ENCODE results near the gene AMDHD2.

Gene AMDHD2

DNA sequence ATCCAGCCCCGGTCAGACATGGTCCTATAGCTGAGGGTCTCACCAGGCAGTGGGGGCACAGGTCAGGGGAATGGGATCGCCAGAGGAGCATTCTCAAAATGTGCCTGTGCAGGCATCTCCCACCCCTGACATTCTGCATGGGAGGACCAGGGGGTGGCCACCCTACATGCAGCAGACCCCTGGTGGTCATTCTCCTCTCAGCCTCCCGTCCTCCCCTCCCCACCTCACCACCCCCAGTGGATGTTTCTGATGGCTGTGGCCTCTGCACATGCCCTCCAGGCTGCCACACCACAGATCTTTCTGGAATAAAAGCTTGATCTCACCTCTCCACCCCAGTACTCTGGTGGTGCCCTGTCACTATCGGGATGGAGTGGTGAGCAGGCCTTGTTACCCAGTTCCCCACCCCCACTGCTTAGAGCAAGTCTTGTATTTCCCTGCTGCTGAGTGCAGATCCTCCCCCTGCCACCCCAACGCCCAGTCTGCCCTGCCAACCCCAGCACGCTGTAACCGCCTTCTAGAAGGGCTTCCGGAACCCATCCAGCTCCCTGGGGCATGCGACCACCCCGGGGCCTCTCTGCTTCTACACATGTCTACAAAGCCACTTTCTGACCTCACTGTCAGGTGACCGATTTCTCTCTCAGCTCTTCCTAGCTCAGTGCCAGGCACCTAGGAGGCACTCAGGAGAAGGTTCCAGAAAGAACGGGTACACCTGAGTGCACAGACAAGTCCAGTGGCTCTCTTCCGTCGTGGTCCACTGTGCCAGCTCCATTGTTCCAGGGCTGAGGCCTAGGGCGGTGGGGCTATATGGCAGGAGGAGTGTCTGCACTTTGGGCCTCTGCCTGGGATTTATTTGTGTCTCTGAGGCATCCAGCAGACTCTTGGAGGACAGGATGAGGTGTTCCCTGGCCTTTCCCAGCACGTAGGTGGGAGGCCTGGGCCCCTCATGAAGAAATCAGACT is 36.0 kb upstream of the AMDHD2 start:
- peaks cover 11% of the 10 kb centered on the region for H3K4me1 ChIP-seq (ENCODE audit: control insufficient read depth, insufficient read depth, low read length)
- H3K27ac ChIP-seq (ENCODE audit: low read depth, low read length) = no peak overlapping the region
- H3K9ac ChIP-seq (ENCODE audit: low read length) = no peak overlapping the region
- no peaks in the 10 kb centered on the region for H3K9me3 ChIP-seq (ENCODE audit: control insufficient read depth, insufficient read depth, low read depth, low read length)
- H3K36me3 ChIP-seq (ENCODE audit: control insufficient read depth, insufficient read depth, low read length) = no peaks in the 10 kb centered on the region
- H3K4me3 ChIP-seq (ENCODE audit: low read depth, low read length) = no peak overlapping the region
- no peaks in the 10 kb centered on the region for H3K27me3 ChIP-seq (ENCODE audit: control insufficient read depth, insufficient read depth, low read length)

DNA sequence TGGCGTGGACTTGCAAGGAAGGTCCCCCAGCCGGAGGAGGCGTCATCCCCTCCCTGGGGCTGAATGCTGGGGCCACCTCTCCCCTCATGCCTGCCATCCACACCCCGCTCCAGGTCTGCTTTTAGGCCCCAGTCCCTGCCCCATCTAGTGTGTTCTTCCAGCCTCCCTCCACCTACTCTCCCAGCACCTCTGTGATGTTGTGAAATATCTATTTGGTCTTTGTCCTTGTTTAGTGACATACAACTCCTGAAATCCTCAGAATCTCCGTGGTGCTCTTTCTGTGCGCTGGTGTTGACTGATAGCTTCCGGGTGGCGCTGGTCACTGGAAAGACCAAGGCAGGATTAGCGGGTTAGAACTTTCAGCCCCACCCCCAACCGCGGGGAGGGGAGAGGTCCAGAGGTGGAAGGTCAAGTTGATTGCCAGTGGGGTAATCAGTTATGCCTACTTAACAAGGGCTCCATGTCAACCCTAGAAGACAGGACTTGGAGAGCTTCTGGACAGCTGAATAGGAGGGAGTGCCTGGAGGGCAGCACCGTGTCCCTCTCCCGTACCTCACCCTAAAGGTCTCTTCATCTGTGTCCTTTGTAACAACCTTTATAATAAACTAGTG is 35.2 kb upstream of the AMDHD2 start:
- Histone ChIP-seq H3K36me3 (ENCODE audit: control insufficient read depth, insufficient read depth, low read length) (no peaks in the 10 kb centered on the region), H3K27me3 (ENCODE audit: control insufficient read depth, insufficient read depth, low read length) (no peaks in the 10 kb centered on the region), H3K9ac (ENCODE audit: low read length) (no peak overlapping the region), H3K9me3 (ENCODE audit: control insufficient read depth, insufficient read depth, low read depth, low read length) (no peaks in the 10 kb centered on the region), H3K27ac (ENCODE audit: low read depth, low read length) (no peak overlapping the region), H3K4me1 (ENCODE audit: control insufficient read depth, insufficient read depth, low read length) (peaks cover 11% of the 10 kb centered on the region), H3K4me3 (ENCODE audit: low read depth, low read length) (no peak overlapping the region)

DNA sequence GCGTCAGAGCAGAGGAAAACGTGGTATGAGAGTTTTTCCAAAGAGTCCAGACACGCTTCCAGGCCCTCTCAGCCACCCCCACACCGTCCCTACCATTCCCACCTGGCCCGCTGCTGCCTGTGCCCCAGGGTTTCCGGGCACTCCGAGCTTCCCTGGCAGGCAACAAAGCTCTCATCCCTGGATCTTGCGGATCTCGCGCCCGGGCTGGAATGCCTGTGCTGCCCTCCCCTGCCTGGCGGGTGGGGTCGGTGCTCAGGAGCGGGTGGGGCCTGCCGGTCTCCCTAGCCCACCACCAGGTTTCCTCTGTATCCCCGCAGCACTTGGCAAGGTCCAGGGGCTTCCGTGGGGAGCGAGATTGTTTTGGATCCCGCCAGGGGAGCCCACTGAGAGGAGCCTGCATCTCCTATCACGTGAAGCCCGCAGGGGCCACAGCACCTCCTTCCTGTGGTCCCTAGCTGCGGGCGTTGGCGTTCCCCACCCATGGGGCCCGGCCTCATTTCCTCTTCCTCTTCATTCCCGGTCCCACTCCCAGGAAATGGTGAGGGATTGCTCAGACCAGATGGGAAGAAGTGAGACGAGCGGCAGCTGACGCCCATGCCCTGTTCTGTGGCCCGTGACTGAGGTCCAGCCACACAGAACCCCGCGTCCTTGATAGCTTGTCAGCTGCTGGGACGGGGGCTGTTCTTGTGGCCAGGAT is 34.2 kb upstream of the AMDHD2 start:
- H3K27ac ChIP-seq (ENCODE audit: low read depth, low read length) = no peak overlapping the region
- no peak overlapping the region for H3K4me3 ChIP-seq (ENCODE audit: low read depth, low read length)
- H3K36me3 ChIP-seq (ENCODE audit: control insufficient read depth, insufficient read depth, low read length) = no peaks in the 10 kb centered on the region
- H3K9ac ChIP-seq (ENCODE audit: low read length) = no peak overlapping the region
- H3K4me1 ChIP-seq (ENCODE audit: control insufficient read depth, insufficient read depth, low read length) = peaks cover 11% of the 10 kb centered on the region
- H3K9me3 ChIP-seq (ENCODE audit: control insufficient read depth, insufficient read depth, low read depth, low read length) = no peaks in the 10 kb centered on the region
- no peaks in the 10 kb centered on the region for H3K27me3 ChIP-seq (ENCODE audit: control insufficient read depth, insufficient read depth, low read length)

DNA sequence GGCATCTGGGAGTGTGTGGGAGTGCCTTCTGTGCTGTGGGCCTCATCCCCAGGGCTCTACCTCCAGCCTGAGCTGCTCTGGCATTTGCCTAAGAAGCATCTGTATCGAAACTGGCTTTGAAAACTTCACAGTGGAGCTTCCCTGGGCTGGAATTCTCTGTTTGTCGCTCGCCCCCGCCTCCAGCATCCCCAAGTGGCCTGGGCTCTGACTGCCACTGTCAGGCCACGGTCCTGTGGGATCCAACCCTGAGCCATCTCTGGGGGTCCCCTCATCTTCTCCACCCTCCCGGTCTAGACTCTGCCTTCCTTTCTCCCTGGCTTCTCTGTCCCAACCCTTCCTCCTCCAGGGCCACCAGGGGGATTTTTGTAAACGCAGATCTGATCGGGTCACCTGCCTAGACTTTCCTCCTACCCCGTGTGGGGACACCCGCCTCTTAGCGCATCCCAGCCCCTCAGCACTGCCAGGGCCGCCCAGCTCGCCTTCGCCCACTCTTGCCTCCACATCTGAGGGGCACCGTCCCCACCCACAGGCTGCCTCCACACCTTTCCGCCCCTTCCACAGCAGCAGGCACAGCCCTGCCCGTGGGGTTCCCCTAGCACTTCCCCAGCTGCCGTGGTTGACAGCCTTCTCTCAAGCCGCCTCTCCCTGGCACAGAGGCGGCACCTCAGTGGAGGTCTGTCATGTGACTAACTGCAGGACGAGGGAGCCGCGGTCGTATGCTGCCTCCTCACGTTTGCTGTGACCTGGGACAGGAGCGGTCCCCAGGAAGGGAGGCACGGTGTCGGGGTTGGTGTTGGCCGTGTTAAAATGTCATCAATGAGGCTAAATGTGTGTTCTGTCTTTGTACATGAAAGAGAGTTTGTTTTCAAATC is 33.3 kb upstream of the AMDHD2 start:
- H3K9me3 ChIP-seq (ENCODE audit: control insufficient read depth, insufficient read depth, low read depth, low read length) = no peaks in the 10 kb centered on the region
- H3K4me1 ChIP-seq (ENCODE audit: control insufficient read depth, insufficient read depth, low read length) = peaks cover 11% of the 10 kb centered on the region
- no peak overlapping the region for H3K4me3 ChIP-seq (ENCODE audit: low read depth, low read length)
- no peaks in the 10 kb centered on the region for H3K36me3 ChIP-seq (ENCODE audit: control insufficient read depth, insufficient read depth, low read length)
- H3K27ac ChIP-seq (ENCODE audit: low read depth, low read length) = no peak overlapping the region
- no peak overlapping the region for H3K9ac ChIP-seq (ENCODE audit: low read length)
- H3K27me3 ChIP-seq (ENCODE audit: control insufficient read depth, insufficient read depth, low read length) = no peaks in the 10 kb centered on the region

DNA sequence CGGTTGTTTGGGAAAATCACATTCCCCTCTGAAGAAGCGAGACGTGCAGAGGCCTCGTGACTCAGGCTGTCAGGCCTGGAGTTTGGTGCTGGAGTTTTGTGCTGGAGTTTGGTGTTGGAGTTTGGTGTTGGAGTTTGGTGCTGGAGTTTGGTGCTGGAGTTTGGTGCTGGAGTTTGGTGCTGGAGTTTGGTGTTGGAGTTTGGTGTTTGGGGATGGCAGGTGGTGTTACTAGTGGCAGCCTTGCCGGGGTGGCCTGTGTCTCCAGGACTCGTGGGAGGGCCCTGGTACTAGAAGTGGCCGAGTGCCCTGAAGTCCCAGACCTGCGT is 32.7 kb upstream of the AMDHD2 start:
- Histone ChIP-seq H3K9me3 (ENCODE audit: control insufficient read depth, insufficient read depth, low read depth, low read length) (no peaks in the 10 kb centered on the region), H3K9ac (ENCODE audit: low read length) (no peak overlapping the region), H3K27ac (ENCODE audit: low read depth, low read length) (no peak overlapping the region), H3K4me1 (ENCODE audit: control insufficient read depth, insufficient read depth, low read length) (peaks cover 11% of the 10 kb centered on the region), H3K27me3 (ENCODE audit: control insufficient read depth, insufficient read depth, low read length) (no peaks in the 10 kb centered on the region), H3K36me3 (ENCODE audit: control insufficient read depth, insufficient read depth, low read length) (no peaks in the 10 kb centered on the region), H3K4me3 (ENCODE audit: low read depth, low read length) (no peak overlapping the region)

DNA sequence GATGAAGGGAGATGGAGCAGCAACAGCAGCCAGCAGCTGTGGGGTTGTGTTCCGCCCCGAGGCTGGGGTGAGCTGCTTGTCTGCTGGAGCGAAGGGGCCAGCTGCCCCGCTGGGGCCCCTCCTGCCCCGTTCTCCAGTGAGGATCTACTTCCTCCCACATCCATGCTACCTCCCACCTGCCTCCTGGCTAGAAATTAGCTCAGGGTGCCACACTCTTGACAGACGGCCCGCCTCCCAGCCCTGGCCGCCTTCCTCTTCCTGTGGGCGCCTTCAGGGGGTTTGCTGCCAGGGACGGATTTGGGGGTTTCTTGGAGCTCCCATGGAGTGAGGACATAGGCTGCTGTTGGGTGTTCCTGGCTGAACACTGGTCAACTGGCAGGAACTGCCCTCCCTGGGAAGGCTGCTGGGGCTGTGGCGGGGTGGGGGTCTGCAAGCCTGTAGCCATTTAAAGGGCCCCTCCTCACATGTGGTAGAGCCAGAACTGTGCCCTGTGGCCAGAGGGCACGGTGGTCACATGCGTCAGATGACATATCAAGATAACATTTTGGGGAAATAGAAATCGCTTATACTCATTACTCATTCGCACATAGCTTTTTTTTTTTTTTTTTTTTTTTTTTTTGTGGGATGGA is 32.2 kb upstream of the AMDHD2 start:
- Histone ChIP-seq H3K27ac (ENCODE audit: low read depth, low read length) (no peak overlapping the region), H3K27me3 (ENCODE audit: control insufficient read depth, insufficient read depth, low read length) (no peaks in the 10 kb centered on the region), H3K9ac (ENCODE audit: low read length) (no peak overlapping the region), H3K36me3 (ENCODE audit: control insufficient read depth, insufficient read depth, low read length) (no peaks in the 10 kb centered on the region), H3K9me3 (ENCODE audit: control insufficient read depth, insufficient read depth, low read depth, low read length) (no peaks in the 10 kb centered on the region), H3K4me3 (ENCODE audit: low read depth, low read length) (no peak overlapping the region), H3K4me1 (ENCODE audit: control insufficient read depth, insufficient read depth, low read length) (peaks cover 11% of the 10 kb centered on the region)

DNA sequence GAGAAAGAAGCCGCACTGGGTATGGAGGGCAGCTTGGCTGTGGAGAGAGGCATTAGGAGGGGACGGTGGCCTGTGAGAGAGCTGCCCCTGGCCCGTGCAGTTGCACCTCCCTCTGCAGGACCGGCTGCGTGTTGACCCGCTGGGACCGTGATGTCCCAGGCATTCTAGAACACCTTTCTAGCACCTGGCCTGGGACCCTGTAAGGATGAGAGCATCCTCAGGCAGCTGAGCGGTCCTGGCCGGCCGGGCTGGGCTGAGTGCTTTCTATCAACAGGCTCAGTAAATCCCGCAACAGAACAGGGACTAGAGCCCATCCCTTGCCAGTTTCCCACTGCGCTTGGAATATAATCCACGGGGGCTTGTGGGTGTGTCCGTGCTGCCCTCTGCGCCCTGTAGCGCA is 30.6 kb upstream of the AMDHD2 start:
- peaks cover 11% of the 10 kb centered on the region for H3K4me1 ChIP-seq (ENCODE audit: control insufficient read depth, insufficient read depth, low read length)

DNA sequence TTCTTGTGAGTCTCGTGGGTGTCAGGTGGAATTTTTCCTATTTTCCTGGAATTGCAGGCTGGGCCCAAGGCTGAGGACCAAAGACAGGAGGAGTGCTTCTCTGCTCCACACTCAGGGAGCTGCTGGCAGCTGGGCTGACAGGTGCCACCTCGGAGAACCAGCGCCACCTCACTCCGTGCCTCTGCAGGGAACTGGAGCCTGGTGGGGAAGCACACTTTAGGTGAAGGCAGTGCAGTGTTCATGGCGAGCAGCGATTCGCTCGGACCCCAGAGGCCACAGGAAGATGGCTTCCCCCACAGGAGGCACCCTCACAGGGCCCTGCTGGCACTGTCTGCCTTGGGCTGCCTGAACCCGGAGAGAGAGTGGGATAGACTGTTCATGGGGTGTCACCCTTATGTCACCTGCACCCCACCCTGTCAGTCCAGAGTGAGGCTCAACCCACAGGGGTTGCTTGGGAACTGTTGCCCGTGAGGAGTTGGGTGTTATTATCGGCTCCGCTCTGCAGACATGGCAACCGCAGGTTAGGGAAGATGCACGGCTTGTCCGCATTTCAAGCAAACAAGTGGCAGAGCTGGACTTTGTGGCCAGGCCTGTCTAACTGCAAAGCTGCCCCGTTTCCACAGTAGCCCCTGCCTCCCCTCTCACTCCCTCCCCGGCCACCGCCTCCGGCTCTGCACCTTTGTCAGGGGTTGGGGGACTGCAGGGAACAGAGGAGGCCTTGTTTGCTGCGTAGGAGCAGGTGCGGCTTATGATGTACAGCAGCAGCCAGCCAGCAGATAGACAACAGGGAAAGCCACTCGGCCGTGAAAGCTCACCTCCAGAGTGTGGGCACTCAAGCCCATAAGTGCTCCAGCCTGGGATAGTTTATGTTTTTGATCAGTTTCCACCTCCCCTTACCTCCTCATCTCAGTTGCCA is 29.7 kb upstream of the AMDHD2 start:
- no peaks in the 10 kb centered on the region for H3K36me3 ChIP-seq (ENCODE audit: control insufficient read depth, insufficient read depth, low read length)
- peaks cover 11% of the 10 kb centered on the region for H3K4me1 ChIP-seq (ENCODE audit: control insufficient read depth, insufficient read depth, low read length)
- H3K27me3 ChIP-seq (ENCODE audit: control insufficient read depth, insufficient read depth, low read length) = no peaks in the 10 kb centered on the region
- H3K9me3 ChIP-seq (ENCODE audit: control insufficient read depth, insufficient read depth, low read depth, low read length) = no peaks in the 10 kb centered on the region
- H3K27ac ChIP-seq (ENCODE audit: low read depth, low read length) = no peak overlapping the region
- no peak overlapping the region for H3K9ac ChIP-seq (ENCODE audit: low read length)
- no peak overlapping the region for H3K4me3 ChIP-seq (ENCODE audit: low read depth, low read length)

More for the DNA sequence above, 30.6 kb upstream of the AMDHD2 start:
- no peaks in the 10 kb centered on the region for H3K27me3 ChIP-seq (ENCODE audit: control insufficient read depth, insufficient read depth, low read length)
- no peak overlapping the region for H3K27ac ChIP-seq (ENCODE audit: low read depth, low read length)
- no peaks in the 10 kb centered on the region for H3K36me3 ChIP-seq (ENCODE audit: control insufficient read depth, insufficient read depth, low read length)
- no peak overlapping the region for H3K4me3 ChIP-seq (ENCODE audit: low read depth, low read length)
- H3K9me3 ChIP-seq (ENCODE audit: control insufficient read depth, insufficient read depth, low read depth, low read length) = no peaks in the 10 kb centered on the region
- no peak overlapping the region for H3K9ac ChIP-seq (ENCODE audit: low read length)

DNA sequence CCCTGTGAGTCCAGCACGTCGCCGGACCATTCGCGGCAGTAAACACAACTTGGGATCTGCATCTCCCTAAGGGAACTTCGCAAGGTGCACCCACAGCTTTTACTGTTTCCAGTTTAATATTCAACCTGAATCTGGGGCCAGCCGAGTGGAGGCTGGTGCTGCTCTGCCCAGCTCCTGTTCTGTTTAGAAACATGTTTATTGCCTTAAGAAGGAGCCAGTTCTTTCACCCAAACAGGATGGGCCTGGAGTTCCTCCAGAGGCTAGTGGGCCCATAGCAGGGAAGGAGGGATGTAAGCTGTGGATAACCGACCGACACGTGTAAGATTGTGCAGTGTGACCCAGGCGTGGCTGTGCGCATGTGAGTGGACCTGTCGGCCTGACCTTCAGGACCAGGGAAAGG is 27.9 kb upstream of the AMDHD2 start:
- H3K36me3 ChIP-seq (ENCODE audit: control insufficient read depth, insufficient read depth, low read length) = peaks cover 13% of the 10 kb centered on the region; the same call in 1 of the 2 replicates
- H3K27me3 ChIP-seq (ENCODE audit: control insufficient read depth, insufficient read depth, low read length) = no peaks in the 10 kb centered on the region
- no peak overlapping the region for H3K27ac ChIP-seq (ENCODE audit: low read depth, low read length)
- peaks cover 6% of the 10 kb centered on the region for H3K4me1 ChIP-seq (ENCODE audit: control insufficient read depth, insufficient read depth, low read length)
- H3K9me3 ChIP-seq (ENCODE audit: control insufficient read depth, insufficient read depth, low read depth, low read length) = no peaks in the 10 kb centered on the region
- no peak overlapping the region for H3K9ac ChIP-seq (ENCODE audit: low read length)
- no peak overlapping the region for H3K4me3 ChIP-seq (ENCODE audit: low read depth, low read length)

Data from HUES6 (cell line).